IMR-90 (cell line): ENCODE results near the gene ZNF593OS. TPM values are rescaled to one million over a fixed set of nuclear protein-coding genes. Genes with fewer than 3 reads are reported as not detected.

Experiments used
- ATAC-seq: fragments of 200-7000 bp; cut with Tn5 transposase; 2 replicates; pipeline ENCODE4 v1.9.1; 2020; ENCODE audit warnings: low read depth, mild to moderate bottlenecking, moderate library complexity
- BruUV-seq: library from RNA; stranded (reverse); fragments of 400-500 nt; replicated peaks from 2 replicates; lab custom pipeline; 2021; lab: Mats Ljungman, UMichigan
- CTCF ChIA-PET: fragments of 300-600 bp; formaldehyde crosslinking; extraction: SDS; loops from one replicate; lab custom pipeline; 2021; ENCODE audit warnings: antibody characterized with exemption; lab: Yijun Ruan, JAX
- POLR2A ChIA-PET: fragments of 300-600 bp; sonication (Branson Sonifier 250); formaldehyde crosslinking; loops from one replicate; lab custom pipeline; 2022; ENCODE audit warnings: antibody characterized with exemption; ENCODE audit not compliant: unreplicated experiment; lab: Charles Lee
- DNase-seq: peaks from one replicate; pipeline ENCODE4 v3.0.0; 2013
- H2AFZ ChIP-seq: replicated peaks from 2 replicates; pipeline ENCODE3; 2013; ENCODE audit warnings: low read length, mild to moderate bottlenecking; ENCODE audit not compliant: poor library complexity
- H2AK5ac ChIP-seq: 2 replicates; pipeline ENCODE4 v1.6.1; 2013; ENCODE audit warnings: low read depth, low read length, inconsistent platforms
- H2AK9ac ChIP-seq: replicated peaks from 2 replicates; pipeline ENCODE3; 2013; ENCODE audit warnings: mild to moderate bottlenecking, low read depth, low read length, moderate library complexity; ENCODE audit not compliant: poor library complexity
- H2BK120ac ChIP-seq: 2 replicates; pipeline ENCODE4 v1.6.1; 2013; ENCODE audit warnings: low read depth, low read length, inconsistent platforms
- H2BK15ac ChIP-seq: 3 replicates; pipeline ENCODE4 v1.6.1; 2013; ENCODE audit warnings: low read depth, low read length, inconsistent platforms
- H2BK20ac ChIP-seq: 2 replicates; pipeline ENCODE4 v1.6.1; 2013; ENCODE audit warnings: low read depth, mild to moderate bottlenecking, inconsistent platforms, low read length, moderate library complexity
- H2BK5ac ChIP-seq: 2 replicates; pipeline ENCODE4 v1.6.1; 2013; ENCODE audit warnings: mild to moderate bottlenecking, low read depth, low read length, inconsistent platforms; ENCODE audit not compliant: poor library complexity, severe bottlenecking
- H3K14ac ChIP-seq: replicated peaks from 2 replicates; pipeline ENCODE4 v1.6.1; 2013; ENCODE audit warnings: low read depth, low read length, inconsistent platforms
- H3K18ac ChIP-seq: 2 replicates; pipeline ENCODE4 v1.6.1; 2013; ENCODE audit warnings: low read depth, low read length, control low read depth
- H3K23ac ChIP-seq: 2 replicates; pipeline ENCODE4 v1.6.1; 2013; ENCODE audit warnings: low read depth, low read length, inconsistent platforms
- H3K27ac ChIP-seq: 2 replicates; pipeline ENCODE4 v1.5.1; 2013; ENCODE audit warnings: mild to moderate bottlenecking, control low read depth, low read length; ENCODE audit not compliant: insufficient read depth
- H3K27me3 ChIP-seq: 2 replicates; pipeline ENCODE4 v1.6.1; 2013; ENCODE audit warnings: low read length; ENCODE audit not compliant: control insufficient read depth, insufficient read depth
- H3K36me3 ChIP-seq: 2 replicates; pipeline ENCODE4 v1.6.1; 2013; ENCODE audit warnings: low read length, mixed read lengths; ENCODE audit not compliant: control insufficient read depth, insufficient read depth
- H3K4ac ChIP-seq: 2 replicates; pipeline ENCODE4 v1.6.1; 2013; ENCODE audit warnings: low read depth, low read length, inconsistent platforms
- H3K4me1 ChIP-seq: 2 replicates; pipeline ENCODE4 v1.6.1; 2013; ENCODE audit warnings: low read length, mixed read lengths; ENCODE audit not compliant: control insufficient read depth, insufficient read depth
- H3K4me2 ChIP-seq: 2 replicates; pipeline ENCODE4 v1.6.1; 2013; ENCODE audit warnings: low read depth, mild to moderate bottlenecking, control low read depth, low read length, moderate library complexity
- H3K4me3 ChIP-seq: 2 replicates; pipeline ENCODE4 v1.5.1; 2013; ENCODE audit warnings: low read depth, mild to moderate bottlenecking, control low read depth, low read length, moderate library complexity; ENCODE audit not compliant: insufficient read depth
- H3K56ac ChIP-seq: 2 replicates; pipeline ENCODE4 v1.6.1; 2013; ENCODE audit warnings: low read length, inconsistent platforms; ENCODE audit not compliant: insufficient read depth; ENCODE audit errors: extremely low read depth
- H3K79me1 ChIP-seq, 2 experiments: 2 replicates each; pipeline ENCODE4 v1.6.1; 2013; ENCODE audit warnings: low read length in 2 of 2, inconsistent platforms in 1 of 2, low read depth in 1 of 2
- H3K9ac ChIP-seq: 2 replicates; pipeline ENCODE4 v1.6.1; 2013; ENCODE audit warnings: low read depth, low read length, control low read depth
- H3K9me1 ChIP-seq: 2 replicates; pipeline ENCODE4 v1.6.1; 2013; ENCODE audit warnings: low read length, inconsistent platforms; ENCODE audit not compliant: insufficient read depth
- H3K9me3 ChIP-seq: 2 replicates; pipeline ENCODE4 v1.6.1; 2013; ENCODE audit warnings: low read length; ENCODE audit not compliant: control insufficient read depth, insufficient read depth
- H4K20me1 ChIP-seq: 2 replicates; pipeline ENCODE4 v1.6.1; 2013; ENCODE audit warnings: low read length, inconsistent platforms; ENCODE audit not compliant: insufficient read depth
- H4K5ac ChIP-seq: 2 replicates; pipeline ENCODE4 v1.6.1; 2013; ENCODE audit warnings: mild to moderate bottlenecking, low read depth, low read length, control low read depth
- H4K8ac ChIP-seq, 2 experiments: 2 replicates each; pipeline ENCODE4 v1.6.1; 2013; ENCODE audit warnings: low read depth in 2 of 2, low read length in 2 of 2, control low read depth in 1 of 2, inconsistent platforms in 1 of 2
- H4K91ac ChIP-seq: 2 replicates; pipeline ENCODE4 v1.6.1; 2013; ENCODE audit warnings: low read depth, low read length, inconsistent platforms; ENCODE audit not compliant: insufficient read depth
- BHLHE40 ChIP-seq: fragments of 150-350 bp; IDR thresholded peaks from 2 replicates; pipeline ENCODE4 v1.6.1; 2016; ENCODE audit warnings: mild to moderate bottlenecking, low read depth, low read length
- CEBPB ChIP-seq: IDR thresholded peaks from 2 replicates; pipeline ENCODE4 v1.6.1; 2012; ENCODE audit warnings: low read depth, low read length, improper control_type of control experiment
- CHD1 ChIP-seq: IDR thresholded peaks from 2 replicates; pipeline ENCODE4 v1.6.1; 2012; ENCODE audit warnings: low read depth, low read length, improper control_type of control experiment
- CTCF ChIP-seq: conservative IDR thresholded peaks from 2 replicates; pipeline ENCODE4 v1.5.1; 2012; ENCODE audit warnings: mild to moderate bottlenecking, low read depth, low read length, improper control_type of control experiment
- ELK1 ChIP-seq: fragments of 150-350 bp; IDR thresholded peaks from 2 replicates; pipeline ENCODE4 v1.6.1; 2016; ENCODE audit warnings: low read depth, mild to moderate bottlenecking, low read length, moderate library complexity, borderline replicate concordance
- FOS ChIP-seq: fragments of 150-350 bp; IDR thresholded peaks from 2 replicates; pipeline ENCODE4 v1.6.1; 2016; ENCODE audit warnings: low read depth, low read length
- MAFK ChIP-seq: IDR thresholded peaks from 2 replicates; pipeline ENCODE4 v1.6.1; 2012; ENCODE audit warnings: low read depth, low read length, improper control_type of control experiment
- MAZ ChIP-seq: IDR thresholded peaks from 2 replicates; pipeline ENCODE4 v1.6.1; 2012; ENCODE audit warnings: low read depth, mild to moderate bottlenecking, low read length, improper control_type of control experiment, moderate library complexity, borderline replicate concordance
- MXI1 ChIP-seq: IDR thresholded peaks from 2 replicates; pipeline ENCODE4 v1.6.1; 2012; ENCODE audit warnings: low read depth, mild to moderate bottlenecking, low read length, moderate library complexity, borderline replicate concordance
- NFE2L2 ChIP-seq: fragments of 150-350 bp; IDR thresholded peaks from 2 replicates; pipeline ENCODE4 v1.6.1; 2016; ENCODE audit warnings: low read depth, mild to moderate bottlenecking, low read length
- POLR2A ChIP-seq: IDR thresholded peaks from 2 replicates; pipeline ENCODE4 v1.6.1; 2012; ENCODE audit warnings: mild to moderate bottlenecking, low read depth, low read length
- RAD21 ChIP-seq: IDR thresholded peaks from 2 replicates; pipeline ENCODE4 v1.6.1; 2012; ENCODE audit warnings: low read length, improper control_type of control experiment
- RCOR1 ChIP-seq: IDR thresholded peaks from 2 replicates; pipeline ENCODE4 v1.6.1; 2012; ENCODE audit warnings: mild to moderate bottlenecking, low read length, improper control_type of control experiment; ENCODE audit not compliant: insufficient replicate concordance
- RFX5 ChIP-seq: IDR thresholded peaks from 2 replicates; pipeline ENCODE4 v1.8.0; 2012; ENCODE audit warnings: low read depth, mild to moderate bottlenecking, low read length, moderate library complexity
- SMC3 ChIP-seq: fragments of 150-350 bp; IDR thresholded peaks from 2 replicates; pipeline ENCODE4 v1.6.1; 2016; ENCODE audit warnings: low read depth, mild to moderate bottlenecking, antibody characterized with exemption, low read length, moderate library complexity
- USF2 ChIP-seq: fragments of 150-350 bp; IDR thresholded peaks from 2 replicates; pipeline ENCODE4 v1.6.1; 2017; ENCODE audit warnings: mild to moderate bottlenecking, antibody characterized with exemption, low read length, low read depth
- WGBS, 2 experiments: methylation state at CpG; one replicate each; pipeline versions ENCODE4 v1.1.5 to v1.1.7; 2013; ENCODE audit warnings: missing lambda C conversion rate in 2 of 2; ENCODE audit not compliant: insufficient read length in 1 of 2; ENCODE audit errors: extremely low coverage in 2 of 2; 5-methylcytosine and 5-hydroxymethylcytosine counted together
- dilution Hi-C: fragments of 300-500 bp; cut with HindIII; formaldehyde crosslinking; loops from one replicate; pipeline ENCODE4 v1.14.3; 2018; ENCODE audit warnings: low sequenced_read_pairs; ENCODE audit not compliant: unreplicated experiment
- in situ Hi-C: fragments of 300-500 bp; cut with MboI; formaldehyde crosslinking; loops from 3 replicates; pipeline ENCODE4 v1.14.3; 2019; ENCODE audit warnings: low sequenced_read_pairs, inconsistent platforms, mixed read lengths
- intact Hi-C: fragments of 100-400 bp; cut with micrococcal nuclease; formaldehyde crosslinking; loops from 2 replicates; pipeline ENCODE4 v1.10.0; 2022
- polyA plus RNA-seq, 3 experiments: library from polyadenylated mRNA; depleted of rRNA; stranded (reverse); fragments of >200 nt; gene quantifications; 2 replicates each; pipeline ENCODE4 v1.2.3, GENCODE V29; 2012; ENCODE audit warnings: low replicate concordance in 1 of 3
- total RNA-seq: library from RNA; depleted of rRNA; stranded (reverse); fragments of >200 nt; gene quantifications from 2 replicates; pipeline ENCODE4 v1.2.3, GENCODE V29; 2012

ZNF593OS gene
- total and polyA plus RNA-seq, 2 of the 4 experiments (the other 2 are of a cell fraction), result not detected

GRCh38 chr1:26188477-26188876 is 16.8 kb upstream of the ZNF593OS start:
- Histone ChIP-seq H2AK5ac (no peak overlapping the region), H2AFZ (no peak overlapping the region), H3K4me1 (no peaks in the 10 kb centered on the region), H3K27ac (no peak overlapping the region), H3K79me1 (no peaks in the 10 kb centered on the region), H3K9me3 (no peaks in the 10 kb centered on the region), H2BK120ac (no peak overlapping the region), H4K5ac (no peak overlapping the region), H3K18ac (no peak overlapping the region), H4K20me1 (no peaks in the 10 kb centered on the region), H3K27me3 (peaks cover 12% of the 10 kb centered on the region), H3K23ac (no peak overlapping the region), H3K56ac (no peak overlapping the region), H4K91ac (no peak overlapping the region), H2BK15ac (no peak overlapping the region), H3K9me1 (no peaks in the 10 kb centered on the region), H3K36me3 (no peaks in the 10 kb centered on the region), H3K4ac (no peak overlapping the region), H4K8ac (no peak overlapping the region), H2AK9ac (no peak overlapping the region), H2BK20ac (no peak overlapping the region), H3K4me2 (no peak overlapping the region), H2BK5ac (no peak overlapping the region), H3K9ac (no peak overlapping the region), H3K14ac (no peak overlapping the region), H3K4me3 (no peak overlapping the region)
- TF ChIP-seq USF2 (no peak), ELK1 (no peak), RAD21 (no peak), CHD1 (no peak), RFX5 (no peak), SMC3 (no peak), NFE2L2 (no peak), FOS (no peak), RCOR1 (no peak), CEBPB (no peak), POLR2A (no peak), MAZ (no peak), MXI1 (no peak), BHLHE40 (no peak), CTCF (no peak), MAFK (no peak)
- dilution Hi-C loops, result no loop called here
- no TSS peak for BruUV-seq
- intact Hi-C loops, result no loop called here
- ATAC-seq (no peak), DNase-seq (no peak)
- ChIA-PET CTCF (no interaction called here), POLR2A (no interaction called here)
- in situ Hi-C loops, result no loop called here
- 95% methylated on average over 2 of the region's 8 CpGs; no CpG with 5 or more reads in 1 of the 2 experiments for WGBS, 2 experiments
